Prostate gland (tissue), 2 donors: Measurements from ENCODE around the gene MPC1L.

Source experiments
- CTCF ChIP-seq, 4 experiments: fragments of 200-600 bp in 2 of 4; fragments of 450-650 bp in 2 of 4; sonication (generic) in 2 of 4; IDR thresholded peaks; 1 replicate in 3 of 4; 2 replicates in 1 of 4; pipeline ENCODE4 v1.5.1; 2016 to 2019; ENCODE audit warnings: antibody characterized with exemption in 4 of 4, mild to moderate bottlenecking in 2 of 4, moderate library complexity in 2 of 4
- POLR2A ChIP-seq: fragments of 450-650 bp; IDR thresholded peaks from one replicate; pipeline ENCODE4 v1.6.1; 2016; ENCODE audit warnings: antibody characterized with exemption, mild to moderate bottlenecking

GRCh38 chrX:40617566-40617965, 5.7 kb upstream of the MPC1L start:
- TF ChIP-seq CTCF (IDR thresholded peaks at IDR 0.05) (no peak), POLR2A (no peak)
